OCI-LY1 (cell line): ENCODE measurements around the gene CNTN5.

Experiments used
- CTCF ChIP-seq: fragments of 200-600 bp; sonication (generic), shearing (Covaris generic); IDR thresholded peaks from 2 replicates; pipeline ENCODE4 v1.5.1; 2017; ENCODE audit warnings: mild to moderate bottlenecking, antibody characterized with exemption, low read length, moderate library complexity, mixed read lengths
- EZH2 ChIP-seq: fragments of 200-600 bp; sonication (generic), shearing (Covaris generic); IDR thresholded peaks from 2 replicates; pipeline ENCODE4 v1.8.0; 2017; ENCODE audit warnings: borderline replicate concordance, mixed run types, mild to moderate bottlenecking, antibody characterized with exemption, low read length, moderate library complexity, mixed read lengths

GRCh38 chr11:99037057-99037456 is 16.3 kb downstream of the CNTN5 start:
- no peak for TF ChIP-seq CTCF
- no peak for TF ChIP-seq EZH2
